Osteoblast (primary cell): ENCODE data around the gene STRIP2. TPM values are rescaled to one million over a fixed set of nuclear protein-coding genes. Genes with fewer than 3 reads are reported as not detected.

Experiments
- DNase-seq: peaks from one replicate; pipeline ENCODE4 v3.0.0; 2011; ENCODE audit warnings: low spot score, mixed read lengths; ENCODE audit not compliant: insufficient read length; ENCODE audit errors: missing footprints
- H2AFZ ChIP-seq: 2 replicates; pipeline ENCODE4 v1.6.0; 2011; ENCODE audit warnings: mild to moderate bottlenecking, low read length
- H3K27ac ChIP-seq: 2 replicates; pipeline ENCODE4 v1.5.1; 2011; ENCODE audit warnings: mild to moderate bottlenecking, low read depth, low read length, moderate library complexity
- H3K27me3 ChIP-seq: 2 replicates; pipeline ENCODE4 v1.6.0; 2012; ENCODE audit warnings: mild to moderate bottlenecking, control low read depth, inconsistent platforms, low read length, moderate library complexity; ENCODE audit not compliant: insufficient read depth
- H3K36me3 ChIP-seq: 2 replicates; pipeline ENCODE4 v1.5.1; 2011; ENCODE audit warnings: mild to moderate bottlenecking, low read length, control low read depth, moderate library complexity; ENCODE audit not compliant: insufficient read depth
- H3K4me1 ChIP-seq: 2 replicates; pipeline ENCODE4 v1.5.1; 2011; ENCODE audit warnings: mild to moderate bottlenecking, low read length, control low read depth, moderate library complexity; ENCODE audit not compliant: insufficient read depth
- H3K4me2 ChIP-seq: 2 replicates; pipeline ENCODE4 v1.6.0; 2011; ENCODE audit warnings: mild to moderate bottlenecking, low read length; ENCODE audit not compliant: insufficient read depth
- H3K4me3 ChIP-seq: fragments of 200-600 bp; sonication (generic); 3 replicates; pipeline ENCODE4 v1.5.1; 2012; ENCODE audit warnings: mild to moderate bottlenecking, low read length, inconsistent platforms; ENCODE audit not compliant: insufficient read depth
- H3K79me2 ChIP-seq: 2 replicates; pipeline ENCODE4 v1.6.0; 2012; ENCODE audit warnings: mild to moderate bottlenecking, low read length, control low read depth, inconsistent platforms; ENCODE audit not compliant: insufficient read depth
- H3K9me3 ChIP-seq: 2 replicates; pipeline ENCODE4 v1.5.1; 2011; ENCODE audit warnings: low read depth, low read length, control low read depth
- H4K20me1 ChIP-seq: 2 replicates; pipeline ENCODE4 v1.6.0; 2012; ENCODE audit warnings: mild to moderate bottlenecking, low read length, control low read depth; ENCODE audit not compliant: insufficient read depth
- total RNA-seq: library from RNA; depleted of rRNA; stranded (reverse); fragments of >200 nt; gene quantifications from 2 replicates; pipeline ENCODE4 v1.2.3, GENCODE V29; 2012
- TF ChIP-seq, protein P1 (sequence below): IDR thresholded peaks from 2 replicates; pipeline ENCODE4 v1.5.1; 2011; ENCODE audit warnings: mild to moderate bottlenecking, low read depth, low read length, moderate library complexity; ENCODE audit errors: extremely low read depth

The STRIP2 gene
- total RNA-seq, 1 donor, result 8.3 TPM

- Histone ChIP-seq H3K36me3 (no peaks in the 10 kb centered on the region), H3K4me2 (no peak overlapping the region), H3K4me3 (no peak overlapping the region), H3K4me1 (peaks cover 5% of the 10 kb centered on the region), H3K79me2 (no peaks in the 10 kb centered on the region), H3K27ac (no peak overlapping the region), H2AFZ (no peak overlapping the region), H4K20me1 (no peaks in the 10 kb centered on the region), H3K9me3 (no peaks in the 10 kb centered on the region), H3K27me3 (peaks cover 17% of the 10 kb centered on the region)
- DNase-seq, result no peak
- TF ChIP-seq, protein P1, sequence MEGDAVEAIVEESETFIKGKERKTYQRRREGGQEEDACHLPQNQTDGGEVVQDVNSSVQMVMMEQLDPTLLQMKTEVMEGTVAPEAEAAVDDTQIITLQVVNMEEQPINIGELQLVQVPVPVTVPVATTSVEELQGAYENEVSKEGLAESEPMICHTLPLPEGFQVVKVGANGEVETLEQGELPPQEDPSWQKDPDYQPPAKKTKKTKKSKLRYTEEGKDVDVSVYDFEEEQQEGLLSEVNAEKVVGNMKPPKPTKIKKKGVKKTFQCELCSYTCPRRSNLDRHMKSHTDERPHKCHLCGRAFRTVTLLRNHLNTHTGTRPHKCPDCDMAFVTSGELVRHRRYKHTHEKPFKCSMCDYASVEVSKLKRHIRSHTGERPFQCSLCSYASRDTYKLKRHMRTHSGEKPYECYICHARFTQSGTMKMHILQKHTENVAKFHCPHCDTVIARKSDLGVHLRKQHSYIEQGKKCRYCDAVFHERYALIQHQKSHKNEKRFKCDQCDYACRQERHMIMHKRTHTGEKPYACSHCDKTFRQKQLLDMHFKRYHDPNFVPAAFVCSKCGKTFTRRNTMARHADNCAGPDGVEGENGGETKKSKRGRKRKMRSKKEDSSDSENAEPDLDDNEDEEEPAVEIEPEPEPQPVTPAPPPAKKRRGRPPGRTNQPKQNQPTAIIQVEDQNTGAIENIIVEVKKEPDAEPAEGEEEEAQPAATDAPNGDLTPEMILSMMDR, result no peak
These were observed 83.7 kb downstream of the STRIP2 start for GRCh38 chr7:129517931-129518330.

GRCh38 chr7:129519464-129519863 is 85.2 kb downstream of the STRIP2 start:
- Histone ChIP-seq H3K4me1 (peaks cover 5% of the 10 kb centered on the region), H3K36me3 (no peaks in the 10 kb centered on the region), H3K27ac (no peak overlapping the region), H3K27me3 (peaks cover 16% of the 10 kb centered on the region), H3K79me2 (no peaks in the 10 kb centered on the region), H2AFZ (no peak overlapping the region), H3K4me3 (no peak overlapping the region), H3K4me2 (no peak overlapping the region), H4K20me1 (no peaks in the 10 kb centered on the region), H3K9me3 (no peaks in the 10 kb centered on the region)
- no peak for DNase-seq
- TF ChIP-seq, protein P1, result no peak

DNA sequence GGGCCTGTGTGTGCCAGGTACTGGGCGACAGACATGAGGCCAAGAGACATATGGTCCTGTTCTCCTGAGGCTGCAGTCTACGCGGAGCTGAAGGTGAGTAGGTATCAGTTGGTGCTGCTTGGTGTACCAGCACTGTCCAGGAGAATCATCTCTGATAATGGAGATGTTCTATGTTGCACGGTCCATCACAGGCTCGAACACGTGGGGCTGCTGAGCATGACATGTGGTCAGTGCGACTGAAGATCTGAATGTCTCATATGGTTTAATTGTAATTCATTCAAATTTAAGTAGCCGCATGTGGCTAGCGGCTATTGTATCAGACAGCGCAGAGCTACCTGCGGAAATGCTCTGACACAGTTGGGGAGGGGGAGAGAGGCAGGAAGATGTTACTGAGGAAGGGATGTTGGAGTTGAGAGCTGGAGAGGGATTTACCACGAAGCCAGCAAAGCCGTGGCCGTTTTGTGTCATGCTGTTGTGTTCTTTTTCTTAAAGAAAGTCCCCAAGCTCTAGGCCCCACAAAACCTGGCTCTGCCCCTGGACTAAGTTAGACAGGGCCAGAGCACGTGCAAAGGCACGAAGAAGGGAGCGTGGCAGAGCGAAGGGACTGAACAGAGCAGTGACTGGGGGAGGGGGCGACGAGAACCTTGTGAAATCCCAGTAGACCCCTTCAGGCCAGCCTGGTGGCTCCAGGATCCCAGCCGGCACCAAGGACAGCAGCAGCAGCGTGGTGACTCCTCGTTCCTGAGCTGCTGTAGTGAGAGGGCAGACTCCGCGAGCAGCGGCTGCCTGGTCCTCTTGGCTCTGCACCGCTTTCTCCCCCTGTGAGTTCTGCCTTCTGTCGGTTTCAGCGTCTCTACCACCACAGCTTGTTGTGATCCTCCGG is 88.1 kb downstream of the STRIP2 start:
- Histone ChIP-seq H3K4me2 (no peak overlapping the region), H3K27ac (no peak overlapping the region), H3K79me2 (no peaks in the 10 kb centered on the region), H2AFZ (no peak overlapping the region), H3K9me3 (no peaks in the 10 kb centered on the region), H3K4me3 (no peak overlapping the region), H4K20me1 (no peaks in the 10 kb centered on the region), H3K27me3 (peaks cover 15% of the 10 kb centered on the region), H3K4me1 (peaks cover 2% of the 10 kb centered on the region), H3K36me3 (no peaks in the 10 kb centered on the region)
- TF ChIP-seq, protein P1, result no peak
- DNase-seq, result peak; percentile 82

- Histone ChIP-seq H3K27ac (no peak overlapping the region), H3K4me2 (no peak overlapping the region), H2AFZ (no peak overlapping the region), H4K20me1 (no peaks in the 10 kb centered on the region), H3K36me3 (no peaks in the 10 kb centered on the region), H3K9me3 (no peaks in the 10 kb centered on the region), H3K27me3 (peaks cover 15% of the 10 kb centered on the region), H3K79me2 (no peaks in the 10 kb centered on the region), H3K4me1 (peaks cover 2% of the 10 kb centered on the region), H3K4me3 (no peak overlapping the region)
- TF ChIP-seq, protein P1, result no peak
- DNase-seq, result no peak
These were observed 88.7 kb downstream of the STRIP2 start for GRCh38 chr7:129522971-129523340.
